ENCODE data around the gene COX11. TPM values are rescaled to one million over a fixed set of nuclear protein-coding genes. Genes with fewer than 3 reads are reported as not detected.

Gene COX11
- polyA plus RNA-seq, 1 donor (not counting 4 experiments of a cell fraction or from before 2014, with no cell fraction given): 36.3 TPM

DNA sequence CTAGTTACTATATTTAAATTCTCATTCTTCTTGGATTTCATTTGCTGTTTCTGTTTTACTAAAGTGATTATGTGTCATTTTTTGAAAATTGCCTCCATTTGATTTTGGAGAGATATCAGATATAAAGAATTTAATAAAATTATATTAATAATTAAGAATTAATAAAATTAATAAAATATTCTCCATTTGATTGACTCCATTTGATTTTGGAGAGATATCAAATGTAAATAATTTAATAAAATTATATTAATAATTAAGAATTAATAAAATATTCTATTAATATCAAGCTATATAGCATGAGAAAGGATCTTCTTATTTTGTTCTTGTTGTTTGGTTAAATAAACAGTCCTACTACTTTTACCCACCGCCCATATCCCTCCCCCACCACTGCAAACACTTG is 23.1 kb upstream of the COX11 start:
- no peaks in the 10 kb centered on the region for H3K4me1 ChIP-seq (ENCODE audit: control insufficient read depth, extremely low read depth, insufficient read depth, low read length)
- no peaks in the 10 kb centered on the region for H3K27me3 ChIP-seq (ENCODE audit: control insufficient read depth, extremely low read depth, insufficient read depth, low read length)
- H3K27ac ChIP-seq (ENCODE audit: control insufficient read depth, insufficient read depth, low read length): no peak overlapping the region
- dilution Hi-C loops (cut with MboI; ENCODE audit: extremely low pct_ligation_motif_present, low sequenced_read_pairs): no loop called here
- H3K36me3 ChIP-seq (ENCODE audit: control insufficient read depth in 2 of 2, extremely low read depth in 1 of 2, insufficient read depth in 2 of 2, low read length in 2 of 2): peaks cover 0 to 1% of the 10 kb centered on the region in 2 experiments
- no peaks in the 10 kb centered on the region for H3K9me1 ChIP-seq (ENCODE audit: control insufficient read depth, extremely low read depth, insufficient read depth, low read length)
- no peaks in the 10 kb centered on the region for H4K20me1 ChIP-seq (ENCODE audit: control insufficient read depth, extremely low read depth, insufficient read depth, low read length)
- no peak overlapping the region for H3K4me2 ChIP-seq (ENCODE audit: control insufficient read depth, extremely low read depth, insufficient read depth, low read depth, low read length)
- no peak overlapping the region for H3K9ac ChIP-seq (ENCODE audit: control insufficient read depth, extremely low read depth, insufficient read depth, low read length)
- H3K9me3 ChIP-seq (ENCODE audit: control insufficient read depth, low read depth, low read length): no peaks in the 10 kb centered on the region
- no peak overlapping the region for H3K4me3 ChIP-seq (ENCODE audit: control insufficient read depth in 2 of 3, extremely low read depth in 1 of 3, insufficient read depth in 2 of 3, low read depth in 1 of 3, low read length in 3 of 3)
- DNase-seq (ENCODE audit: low read depth, low spot score) (no peak), FAIRE-seq (no peak)
- TF ChIP-seq, protein P1, sequence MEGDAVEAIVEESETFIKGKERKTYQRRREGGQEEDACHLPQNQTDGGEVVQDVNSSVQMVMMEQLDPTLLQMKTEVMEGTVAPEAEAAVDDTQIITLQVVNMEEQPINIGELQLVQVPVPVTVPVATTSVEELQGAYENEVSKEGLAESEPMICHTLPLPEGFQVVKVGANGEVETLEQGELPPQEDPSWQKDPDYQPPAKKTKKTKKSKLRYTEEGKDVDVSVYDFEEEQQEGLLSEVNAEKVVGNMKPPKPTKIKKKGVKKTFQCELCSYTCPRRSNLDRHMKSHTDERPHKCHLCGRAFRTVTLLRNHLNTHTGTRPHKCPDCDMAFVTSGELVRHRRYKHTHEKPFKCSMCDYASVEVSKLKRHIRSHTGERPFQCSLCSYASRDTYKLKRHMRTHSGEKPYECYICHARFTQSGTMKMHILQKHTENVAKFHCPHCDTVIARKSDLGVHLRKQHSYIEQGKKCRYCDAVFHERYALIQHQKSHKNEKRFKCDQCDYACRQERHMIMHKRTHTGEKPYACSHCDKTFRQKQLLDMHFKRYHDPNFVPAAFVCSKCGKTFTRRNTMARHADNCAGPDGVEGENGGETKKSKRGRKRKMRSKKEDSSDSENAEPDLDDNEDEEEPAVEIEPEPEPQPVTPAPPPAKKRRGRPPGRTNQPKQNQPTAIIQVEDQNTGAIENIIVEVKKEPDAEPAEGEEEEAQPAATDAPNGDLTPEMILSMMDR (optimal IDR thresholded peaks at IDR 0.05 in 1 of 3, IDR thresholded peaks at IDR 0.05 in 1 of 3, conservative IDR thresholded peaks at IDR 0.05 in 1 of 3; ENCODE audit: extremely low read depth in 1 of 3, insufficient read depth in 2 of 3, low read length in 3 of 3): no peak
- TF ChIP-seq EZH2 (IDR thresholded peaks at IDR 0.05; ENCODE audit: low read length): no peak
- no peak overlapping the region for H2AFZ ChIP-seq (ENCODE audit: control insufficient read depth, low read length)
- no peaks in the 10 kb centered on the region for H3K79me2 ChIP-seq (ENCODE audit: control insufficient read depth, insufficient read depth, low read length)

DNA sequence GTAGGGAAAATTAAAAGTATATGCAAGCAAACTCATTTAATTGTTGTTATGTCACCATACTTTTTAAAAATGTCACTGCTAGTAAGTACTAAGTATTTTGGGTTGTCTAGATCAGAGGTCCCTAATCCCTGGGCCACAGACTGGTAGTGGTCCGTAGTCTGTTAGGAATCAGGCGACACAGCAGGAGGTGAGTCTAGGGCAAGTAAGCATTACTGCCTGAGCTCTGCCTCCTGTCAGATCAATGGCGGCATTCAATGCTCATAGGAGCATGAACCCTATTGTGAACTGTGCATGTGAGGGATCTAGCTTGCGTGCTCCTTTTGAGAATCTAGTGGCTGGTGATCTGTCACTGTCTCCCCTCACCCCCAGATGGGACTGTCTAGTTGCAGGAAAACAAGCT is 21.7 kb upstream of the COX11 start:
- H3K4me1 ChIP-seq (ENCODE audit: control insufficient read depth, extremely low read depth, insufficient read depth, low read length): no peaks in the 10 kb centered on the region
- no peaks in the 10 kb centered on the region for H3K79me2 ChIP-seq (ENCODE audit: control insufficient read depth, insufficient read depth, low read length)
- dilution Hi-C loops (cut with MboI; ENCODE audit: extremely low pct_ligation_motif_present, low sequenced_read_pairs): no loop called here
- H3K9ac ChIP-seq (ENCODE audit: control insufficient read depth, extremely low read depth, insufficient read depth, low read length): no peak overlapping the region
- H3K27me3 ChIP-seq (ENCODE audit: control insufficient read depth, extremely low read depth, insufficient read depth, low read length): no peaks in the 10 kb centered on the region
- H3K4me2 ChIP-seq (ENCODE audit: control insufficient read depth, extremely low read depth, insufficient read depth, low read depth, low read length): no peak overlapping the region
- H3K36me3 ChIP-seq (ENCODE audit: control insufficient read depth in 2 of 2, extremely low read depth in 1 of 2, insufficient read depth in 2 of 2, low read length in 2 of 2): peaks cover 0 to 1% of the 10 kb centered on the region in 2 experiments
- H3K9me3 ChIP-seq (ENCODE audit: control insufficient read depth, low read depth, low read length): no peaks in the 10 kb centered on the region
- no peak overlapping the region for H2AFZ ChIP-seq (ENCODE audit: control insufficient read depth, low read length)
- no peak overlapping the region for H3K27ac ChIP-seq (ENCODE audit: control insufficient read depth, insufficient read depth, low read length)
- TF ChIP-seq EZH2 (IDR thresholded peaks at IDR 0.05; ENCODE audit: low read length): no peak
- TF ChIP-seq, protein P1 (optimal IDR thresholded peaks at IDR 0.05 in 1 of 3, IDR thresholded peaks at IDR 0.05 in 1 of 3, conservative IDR thresholded peaks at IDR 0.05 in 1 of 3; ENCODE audit: extremely low read depth in 1 of 3, insufficient read depth in 2 of 3, low read length in 3 of 3): no peak
- DNase-seq (ENCODE audit: low read depth, low spot score): no peak
- H3K9me1 ChIP-seq (ENCODE audit: control insufficient read depth, extremely low read depth, insufficient read depth, low read length): no peaks in the 10 kb centered on the region
- no peak overlapping the region for H3K4me3 ChIP-seq (ENCODE audit: control insufficient read depth in 2 of 3, extremely low read depth in 1 of 3, insufficient read depth in 2 of 3, low read depth in 1 of 3, low read length in 3 of 3)
- FAIRE-seq: no peak
- no peaks in the 10 kb centered on the region for H4K20me1 ChIP-seq (ENCODE audit: control insufficient read depth, extremely low read depth, insufficient read depth, low read length)

Data from keratinocyte (primary cell).